Glomerular visceral epithelial cell (primary cell): ENCODE data around the gene INPP5D.
"Not testable (repeated sequence)": the region's sequence is repeated elsewhere in the genome, so short reads cannot be mapped to it uniquely, and the experiment has no call there.

Experiments used
- DNase-seq: peaks from one replicate; pipeline ENCODE4 v3.0.0-alpha.2; 2016; ENCODE audit errors: extremely low spot score

The INPP5D gene

DNA sequence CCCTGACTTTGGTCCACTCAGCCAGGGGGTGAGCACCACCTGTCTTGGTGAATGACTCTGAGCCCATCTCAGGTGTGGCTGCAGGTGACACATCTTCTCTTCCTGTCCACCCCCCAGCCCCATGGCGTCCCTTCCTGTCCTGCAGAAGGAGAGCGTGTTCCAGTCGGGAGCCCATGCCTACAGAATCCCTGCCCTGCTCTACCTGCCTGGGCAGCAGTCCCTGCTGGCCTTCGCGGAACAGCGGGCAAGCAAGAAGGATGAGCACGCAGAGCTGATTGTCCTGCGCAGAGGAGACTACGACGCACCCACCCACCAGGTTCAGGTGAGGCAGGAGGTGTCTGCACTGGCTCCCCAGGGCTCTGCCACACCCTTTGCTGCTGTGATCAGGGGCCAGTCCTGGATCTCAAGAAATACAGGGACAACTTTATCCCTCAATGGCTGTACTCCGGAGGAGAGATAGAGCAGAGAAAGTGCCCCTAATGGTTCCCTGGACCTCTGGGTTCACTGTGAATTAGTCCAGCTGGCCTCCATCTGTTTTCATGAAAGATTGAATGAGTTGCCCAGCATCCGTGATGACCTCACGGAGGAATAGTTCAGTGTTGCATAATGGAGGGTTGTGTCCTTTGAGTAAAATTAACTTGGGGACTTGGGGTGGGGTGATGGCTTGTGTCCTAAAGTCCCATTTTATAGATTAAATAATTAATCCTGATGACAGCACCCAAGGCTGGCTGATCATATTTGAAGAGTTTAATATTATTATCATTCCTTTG, 27.4 kb upstream of the INPP5D start, which contains the start of gene NEU2:
Gene NEU2, plus strand, starts transcription at position 122 of the 770 bp plus-strand sequence. Its CDS starts 0 bp downstream, at position 122.
- DNase-seq: no peak

DNA sequence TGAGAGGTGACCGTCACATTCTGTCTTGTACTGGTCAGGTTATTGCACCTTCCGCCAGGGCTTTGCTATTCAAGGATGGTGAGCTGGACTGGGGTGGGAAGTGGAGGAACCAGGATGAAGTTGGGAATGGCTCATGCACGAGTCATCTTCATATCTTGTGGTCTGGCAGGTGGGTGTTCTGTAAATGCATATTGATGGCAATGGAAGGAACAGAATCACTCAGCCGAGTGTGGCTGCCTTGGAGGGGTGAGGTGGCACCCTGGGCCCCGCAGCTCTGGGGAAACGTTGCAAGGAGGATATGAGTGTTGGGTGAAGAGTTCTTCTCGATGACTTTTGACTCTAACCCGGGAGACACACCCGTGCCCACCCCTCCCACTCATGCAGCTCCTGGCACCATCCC, 26.5 kb upstream of the INPP5D start:
- DNase-seq: peak; percentile 42

DNA sequence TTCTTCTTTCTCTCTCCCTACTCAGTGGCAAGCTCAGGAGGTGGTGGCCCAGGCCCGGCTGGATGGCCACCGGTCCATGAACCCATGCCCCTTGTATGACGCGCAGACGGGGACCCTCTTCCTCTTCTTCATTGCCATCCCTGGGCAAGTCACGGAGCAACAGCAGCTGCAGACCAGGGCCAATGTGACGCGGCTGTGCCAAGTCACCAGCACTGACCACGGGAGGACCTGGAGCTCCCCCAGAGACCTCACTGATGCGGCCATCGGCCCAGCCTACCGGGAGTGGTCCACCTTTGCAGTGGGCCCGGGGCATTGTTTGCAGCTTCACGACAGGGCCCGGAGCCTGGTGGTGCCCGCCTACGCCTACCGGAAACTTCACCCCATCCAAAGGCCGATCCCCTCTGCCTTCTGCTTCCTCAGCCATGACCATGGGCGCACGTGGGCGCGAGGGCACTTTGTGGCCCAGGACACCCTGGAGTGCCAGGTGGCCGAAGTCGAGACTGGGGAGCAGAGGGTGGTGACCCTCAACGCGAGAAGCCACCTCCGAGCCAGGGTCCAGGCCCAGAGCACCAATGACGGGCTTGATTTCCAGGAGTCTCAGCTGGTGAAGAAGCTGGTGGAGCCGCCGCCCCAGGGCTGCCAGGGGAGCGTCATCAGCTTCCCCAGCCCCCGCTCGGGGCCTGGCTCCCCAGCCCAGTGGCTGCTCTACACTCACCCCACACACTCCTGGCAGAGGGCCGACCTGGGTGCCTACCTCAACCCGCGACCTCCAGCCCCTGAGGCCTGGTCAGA, 25.9 kb upstream of the INPP5D start:
- DNase-seq: no peak

DNA sequence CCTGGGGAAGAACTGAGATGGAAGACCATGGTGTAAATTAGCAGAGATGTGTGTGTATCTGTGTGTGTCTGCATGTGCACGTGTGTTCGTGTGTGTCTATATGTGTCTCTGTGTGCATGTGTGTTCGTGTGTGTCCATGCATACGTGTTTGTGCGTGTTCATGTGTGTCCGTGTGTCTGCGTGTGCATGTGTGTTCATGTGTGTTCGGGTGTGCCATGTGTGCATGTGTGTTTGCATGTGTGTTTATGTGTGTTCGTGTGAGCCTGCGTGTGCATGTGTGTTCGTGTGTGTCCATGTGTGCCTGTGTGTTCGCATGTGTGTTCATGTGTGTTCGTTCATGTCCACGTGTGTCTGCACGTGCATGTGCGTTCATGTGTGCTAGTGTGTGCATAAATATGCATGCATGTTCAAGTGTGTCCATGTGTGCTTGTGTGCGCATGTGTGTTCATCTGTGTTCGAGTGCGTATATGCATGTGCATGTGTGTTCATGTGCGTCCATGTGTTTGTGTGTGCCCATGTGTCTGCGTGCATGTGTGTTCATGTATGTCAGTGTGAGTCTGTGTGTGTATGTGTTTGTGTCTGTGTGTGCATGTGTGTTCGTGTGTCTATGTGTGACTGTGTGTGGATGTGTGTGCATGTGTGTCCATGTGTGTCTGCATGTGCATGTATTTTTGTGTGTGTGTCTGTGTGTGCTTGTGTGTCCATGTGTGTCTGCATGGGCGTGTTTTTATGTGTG, 24.5 kb upstream of the INPP5D start:
- no peak for DNase-seq

DNA sequence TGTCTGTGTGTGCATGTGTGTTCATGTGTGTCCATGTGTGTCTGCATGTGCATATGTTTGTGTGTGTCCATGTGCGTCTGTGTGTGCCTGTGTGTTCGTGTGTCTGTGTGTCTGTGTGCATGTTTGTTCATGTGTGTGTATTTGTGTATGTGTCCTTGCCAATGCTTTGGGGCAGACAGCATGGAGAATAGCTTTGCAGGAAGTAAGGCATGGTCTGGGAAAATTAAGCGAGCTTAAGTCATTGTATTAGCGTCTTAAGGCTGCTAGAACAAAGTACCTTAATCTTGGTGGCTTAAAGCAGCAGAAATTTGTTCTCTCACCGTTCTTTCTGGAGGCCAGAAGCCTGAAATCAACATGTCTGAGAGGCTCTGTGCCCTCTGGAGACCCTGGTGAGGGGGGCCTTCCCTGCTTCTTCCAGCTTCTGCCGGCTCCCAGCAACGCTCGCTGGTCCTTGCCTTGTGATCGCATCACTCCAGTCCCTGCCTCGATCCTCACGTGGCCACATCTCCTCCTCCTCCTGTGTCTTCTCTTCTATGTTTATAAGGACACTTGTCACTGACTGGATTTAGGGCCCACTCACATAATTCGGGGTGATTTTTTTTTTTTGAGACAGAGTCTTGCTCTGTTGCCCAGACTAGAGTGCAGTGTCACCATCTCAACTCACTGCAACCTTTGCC, 23.8 kb upstream of the INPP5D start:
- DNase-seq: no peak

DNA sequence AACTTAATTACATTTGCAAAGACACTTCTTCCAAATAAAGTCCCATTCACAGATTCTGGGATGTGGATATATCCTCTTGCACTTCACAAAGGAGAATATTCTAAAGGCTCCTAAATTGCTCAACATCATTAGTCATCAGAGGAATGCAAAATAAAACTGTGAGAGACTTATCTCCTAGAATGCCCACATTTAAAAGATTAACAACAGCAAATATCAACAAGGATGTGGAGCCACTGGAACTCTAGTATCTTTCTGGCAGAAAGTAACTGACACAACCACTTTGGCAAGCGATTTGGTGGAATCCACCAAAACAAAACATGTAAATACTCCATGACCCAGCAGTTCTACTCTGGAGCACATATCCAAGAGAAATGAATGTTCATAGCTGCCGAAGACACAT, 23.1 kb upstream of the INPP5D start:
- no peak for DNase-seq

DNA sequence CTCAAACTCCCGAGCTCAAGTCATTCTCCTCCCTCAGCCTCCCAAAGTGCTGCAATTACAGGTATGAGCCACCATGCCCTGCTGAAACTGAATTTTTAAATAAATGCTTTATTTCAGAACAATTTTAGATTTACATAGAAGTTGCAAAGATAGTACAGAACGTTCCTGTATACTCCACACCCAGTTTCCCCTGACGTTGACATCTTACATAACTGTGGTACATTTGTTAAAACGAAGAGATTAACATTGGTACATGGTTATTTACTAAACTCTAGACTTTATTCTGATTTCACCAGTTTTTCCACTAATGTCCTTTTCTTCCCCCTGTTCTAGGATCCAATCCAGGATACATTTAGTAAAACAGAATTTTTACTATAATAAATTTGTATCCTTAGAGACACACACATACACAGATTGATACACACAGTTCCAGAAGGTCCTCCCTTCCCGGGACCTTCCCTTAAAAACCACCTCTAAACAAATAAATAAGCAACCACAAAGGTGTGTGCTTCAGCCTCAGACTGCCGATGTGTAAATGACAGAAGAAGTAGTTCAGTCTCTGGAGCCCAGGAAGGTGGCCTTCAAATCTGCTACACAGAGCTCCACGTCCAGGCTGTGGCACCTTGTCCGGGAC, 20.8 kb upstream of the INPP5D start:
- no peak for DNase-seq

DNA sequence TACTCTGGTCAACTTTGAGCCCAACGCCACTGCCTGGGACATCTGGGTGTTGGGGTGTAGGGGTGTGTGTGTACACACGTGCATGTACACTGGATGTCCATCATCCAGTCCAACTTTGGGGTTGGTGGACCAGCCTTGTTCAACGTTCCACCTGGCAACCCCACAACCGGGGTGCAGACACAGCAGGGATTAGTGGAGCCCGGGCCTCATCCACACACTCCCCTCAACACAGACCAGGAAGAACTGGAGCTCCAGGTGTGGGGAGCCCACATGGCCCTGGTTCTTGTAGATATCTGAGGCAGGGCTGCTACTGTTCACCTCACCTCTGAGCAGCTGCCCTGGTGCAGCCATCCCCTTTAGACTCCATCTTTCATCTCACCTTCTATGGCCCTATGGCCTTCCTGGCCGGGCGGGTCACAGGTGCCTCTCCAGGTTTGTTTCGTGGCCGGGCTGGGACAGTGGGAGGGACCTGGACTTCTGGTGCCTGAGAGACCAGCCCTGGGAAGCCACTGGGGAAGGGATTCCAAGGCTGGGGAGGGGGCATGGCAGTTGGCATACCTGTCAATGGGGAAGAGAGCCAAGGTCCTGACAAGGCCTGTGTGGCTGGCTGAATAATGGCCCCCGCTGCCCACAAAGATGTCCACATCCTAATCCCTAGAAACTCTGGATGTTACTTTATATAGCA, 20.2 kb upstream of the INPP5D start:
- no peak for DNase-seq

DNA sequence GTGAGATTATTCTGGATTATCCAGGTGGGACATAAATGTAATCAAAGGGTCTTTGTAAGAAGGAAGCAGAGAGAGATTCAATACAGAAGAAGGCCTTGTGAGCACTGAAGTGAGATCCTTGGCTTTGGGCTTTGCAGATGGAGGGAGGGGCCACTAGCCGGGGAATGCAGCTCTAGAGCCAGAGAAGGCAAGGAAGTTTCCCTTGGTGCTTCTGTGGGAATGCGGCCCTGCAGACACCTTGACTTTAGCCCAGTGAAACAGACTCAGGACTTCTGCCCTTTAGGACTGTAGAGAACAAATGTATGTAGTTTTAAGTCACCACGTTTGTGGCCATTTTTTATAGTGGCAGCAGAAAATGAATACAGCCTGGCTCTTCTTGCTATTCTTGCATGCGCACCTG, 19.6 kb upstream of the INPP5D start:
- DNase-seq: no peak

DNA sequence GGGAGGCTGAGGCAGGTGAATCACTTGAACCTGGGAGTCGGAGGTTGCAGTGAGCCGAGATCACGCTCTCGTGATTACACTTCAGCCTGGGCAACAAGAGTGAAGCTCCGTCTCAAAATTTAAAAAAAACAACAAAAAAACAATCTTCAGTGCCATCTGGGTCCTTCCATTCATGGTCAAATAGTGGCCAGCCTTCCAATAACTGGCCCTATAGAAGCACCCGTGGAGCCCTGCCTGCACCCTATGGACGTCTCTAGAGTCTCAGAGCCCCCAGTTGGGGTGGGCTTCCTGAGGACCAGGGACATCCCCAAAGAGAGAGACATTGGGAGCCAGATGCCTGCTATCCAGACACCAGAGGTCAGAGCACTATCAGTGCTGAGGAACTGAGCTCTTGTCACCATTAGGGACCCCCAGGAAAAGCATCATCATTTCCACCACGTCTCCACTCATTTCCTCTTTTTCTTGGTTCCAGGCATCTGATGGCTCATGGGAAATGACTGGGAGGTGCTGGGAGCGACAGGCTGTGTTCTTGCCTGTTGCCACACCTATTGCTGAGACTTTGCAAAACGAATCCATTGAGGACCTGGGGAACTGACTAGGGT, 18.3 kb upstream of the INPP5D start:
- no peak for DNase-seq

DNA sequence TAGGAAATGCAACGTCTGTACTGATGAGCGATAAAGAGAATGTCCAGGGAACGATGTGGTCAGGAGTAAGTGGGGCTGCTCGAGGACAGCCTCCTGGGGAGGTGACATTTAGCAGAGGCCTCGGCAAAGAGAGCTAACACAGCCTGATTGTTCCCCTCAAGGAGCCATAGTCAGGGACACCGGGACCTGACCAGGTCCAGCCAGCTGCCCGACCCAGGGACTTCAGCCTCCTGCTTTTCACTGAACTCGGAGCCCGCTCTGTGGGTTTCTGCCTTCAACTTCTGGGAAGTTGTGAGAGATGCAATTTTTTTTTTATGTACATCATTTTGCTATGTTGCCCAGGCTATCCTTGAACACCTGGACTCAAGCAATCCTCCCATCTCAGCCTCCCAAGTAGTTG, 17.6 kb upstream of the INPP5D start:
- no peak for DNase-seq

DNA sequence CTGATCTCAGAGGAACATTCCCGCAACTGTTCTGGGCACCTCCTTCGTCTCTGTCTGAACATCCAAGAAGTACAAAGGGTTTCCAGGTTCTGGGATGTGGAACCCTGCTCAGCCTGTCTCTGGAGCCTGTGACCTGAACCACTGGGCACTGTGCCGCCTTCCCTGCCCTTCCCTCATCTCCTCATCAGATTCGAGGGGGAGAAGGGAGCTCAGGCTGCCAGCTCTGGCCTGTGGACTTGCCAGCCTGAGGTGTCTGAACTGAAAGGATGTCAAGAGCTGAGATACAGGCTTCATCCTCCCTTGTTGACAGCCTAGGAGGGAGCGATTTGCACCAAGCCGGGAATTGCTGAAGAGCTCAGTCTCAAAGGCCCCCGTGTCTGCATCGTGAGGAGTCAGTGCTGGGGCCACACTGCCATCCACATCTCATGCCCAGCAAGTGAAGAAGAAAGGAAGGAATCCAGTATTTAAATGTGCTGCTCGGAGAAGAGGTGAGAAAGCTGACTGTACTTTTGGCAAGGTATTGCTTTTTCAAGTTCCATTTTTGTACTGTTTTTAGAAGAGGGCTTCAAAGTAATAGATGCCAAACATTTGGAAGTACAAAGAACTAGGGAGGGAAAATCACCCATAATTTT, 15.1 kb upstream of the INPP5D start:
- DNase-seq: no peak

DNA sequence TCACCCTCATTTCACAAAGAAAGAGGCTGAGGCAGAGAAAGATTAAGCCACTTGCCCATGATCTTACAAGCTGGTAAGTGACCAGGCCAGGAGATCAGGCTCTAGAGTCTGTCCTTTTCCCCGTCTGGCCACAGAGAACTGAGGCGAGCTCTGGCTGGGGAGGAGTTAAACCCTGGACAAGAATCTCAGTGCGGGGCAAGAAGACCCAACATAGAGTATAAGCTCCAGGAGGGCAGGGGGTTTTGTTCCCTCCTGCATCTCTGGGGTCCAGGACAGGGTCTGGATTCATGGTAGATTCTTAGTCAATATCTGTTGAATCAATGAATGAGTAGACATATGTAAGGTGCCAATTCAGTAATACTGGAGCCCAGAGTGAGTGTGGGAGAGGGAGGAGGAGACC, 12.9 kb upstream of the INPP5D start:
- no peak for DNase-seq

DNA sequence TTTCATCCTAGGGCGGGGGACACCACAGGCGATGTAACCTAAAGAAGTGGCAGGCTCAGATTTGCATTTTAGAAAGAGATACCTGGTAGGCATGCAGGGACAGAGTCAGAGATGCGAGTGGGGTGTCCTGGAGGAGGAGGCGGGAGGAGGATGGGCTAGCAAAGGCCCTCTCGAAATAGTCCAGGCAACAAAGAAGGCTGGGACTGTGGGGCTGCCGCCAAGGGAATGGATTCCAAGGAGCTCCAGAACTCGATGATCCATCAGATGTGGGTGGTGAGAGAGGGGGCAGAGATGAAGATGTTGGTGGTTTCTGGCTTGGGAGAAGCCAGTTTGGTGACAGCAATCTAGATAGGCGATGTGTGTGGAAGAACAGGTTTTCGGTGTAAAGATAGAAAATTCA, 12.5 kb upstream of the INPP5D start:
- no peak for DNase-seq

DNA sequence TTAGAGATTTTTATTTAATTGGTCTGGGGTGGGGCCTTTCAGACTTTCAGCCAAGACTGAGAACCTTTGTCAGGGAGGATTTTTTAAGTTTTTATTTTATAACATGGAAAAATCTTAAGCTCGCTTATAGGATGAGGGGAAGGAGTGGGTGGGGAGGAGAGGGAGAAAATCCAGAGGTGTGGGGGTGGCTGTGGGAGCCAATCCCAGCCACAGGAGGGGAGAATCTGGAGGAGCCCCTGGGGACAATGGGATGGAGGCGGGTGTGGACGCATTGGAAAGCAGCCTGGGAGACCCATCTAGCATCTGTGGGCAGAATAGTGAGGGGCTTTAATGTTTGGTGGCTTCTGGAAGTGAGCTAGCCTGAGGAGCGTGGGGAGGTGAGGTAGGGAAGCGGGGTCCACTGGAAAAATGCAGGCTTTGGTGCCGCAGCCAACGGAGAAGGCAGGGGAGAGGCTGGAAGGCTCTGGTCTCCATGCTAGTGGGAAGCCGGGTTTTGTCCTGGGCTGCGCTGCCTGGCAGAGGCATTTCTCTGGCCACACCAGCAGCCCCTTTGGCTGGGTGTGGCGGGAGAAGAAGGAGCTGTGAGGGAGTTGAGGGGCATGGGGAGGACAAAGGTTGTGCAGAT, 11.5 kb upstream of the INPP5D start:
- no peak for DNase-seq

DNA sequence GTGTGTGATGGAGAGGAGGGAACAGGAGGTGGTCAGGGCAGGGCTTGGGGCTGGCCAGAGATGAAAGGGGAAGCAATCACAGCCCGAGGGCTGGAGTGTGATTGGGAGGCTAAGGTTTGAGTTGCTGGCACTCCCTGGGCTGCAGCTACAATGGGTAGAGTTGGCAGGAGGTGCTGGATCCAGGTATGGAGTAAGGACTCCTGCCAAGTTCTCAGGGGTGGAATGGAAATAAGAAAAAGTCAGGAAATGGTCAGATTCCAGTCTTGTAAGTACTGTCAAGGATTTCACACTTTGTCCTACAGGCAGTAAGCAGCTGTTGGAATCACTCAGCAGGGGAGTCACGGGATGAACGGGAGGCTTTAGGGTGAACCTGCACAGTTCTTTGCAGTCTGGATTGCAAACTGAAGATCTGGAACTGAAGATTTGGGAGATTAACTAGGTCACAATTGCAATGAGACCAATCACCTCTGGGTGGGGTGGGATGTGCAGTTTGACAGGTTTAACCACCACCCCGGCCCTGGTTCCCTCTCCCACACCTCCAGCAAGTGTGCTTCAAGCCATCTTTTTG, 10.9 kb upstream of the INPP5D start:
- DNase-seq: no peak

DNA sequence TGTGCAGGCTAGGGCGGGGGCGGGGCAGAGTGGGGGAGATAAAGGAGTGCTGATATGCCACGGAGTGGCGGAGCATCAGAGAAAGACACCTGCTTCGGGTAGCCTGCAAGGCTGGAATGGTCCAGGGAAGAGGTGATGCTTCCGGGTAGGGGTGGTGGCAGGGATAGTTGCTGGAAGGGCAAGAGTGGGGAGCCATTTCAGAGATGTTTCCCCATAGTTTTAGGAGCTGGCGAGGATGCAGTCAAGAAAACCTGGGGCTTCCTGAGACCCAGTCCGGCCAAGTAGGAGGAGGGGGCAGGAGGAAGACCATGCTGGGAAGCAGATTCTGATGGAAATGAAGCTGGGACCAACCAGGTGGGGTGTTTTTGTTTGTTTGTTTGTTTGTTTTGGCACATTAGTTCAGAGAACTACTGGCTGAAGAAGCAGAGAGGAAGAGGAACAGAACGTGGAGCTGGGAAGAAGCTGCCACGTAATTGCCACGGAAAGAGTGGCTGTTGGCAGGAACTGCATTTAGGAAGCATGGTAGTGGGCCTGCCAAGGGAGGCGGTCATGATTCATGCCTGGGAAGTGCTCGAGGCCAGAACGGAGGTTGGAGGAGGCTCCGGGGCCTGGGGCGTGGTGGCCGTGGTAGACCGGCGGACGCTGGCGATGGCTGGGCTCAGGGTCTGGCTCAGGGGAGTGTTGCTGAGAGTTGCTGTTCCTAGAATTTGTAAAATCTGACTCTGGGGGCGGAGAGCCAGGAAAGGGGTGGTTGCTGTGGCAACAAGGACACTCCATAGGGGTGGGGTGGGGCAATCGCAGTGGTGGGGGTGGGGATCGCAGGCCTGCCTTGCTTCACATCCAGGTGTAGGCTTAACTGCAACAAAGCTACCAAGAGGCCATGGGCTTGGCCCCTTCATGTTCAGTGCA, 8.6 kb upstream of the INPP5D start:
- DNase-seq: no peak

DNA sequence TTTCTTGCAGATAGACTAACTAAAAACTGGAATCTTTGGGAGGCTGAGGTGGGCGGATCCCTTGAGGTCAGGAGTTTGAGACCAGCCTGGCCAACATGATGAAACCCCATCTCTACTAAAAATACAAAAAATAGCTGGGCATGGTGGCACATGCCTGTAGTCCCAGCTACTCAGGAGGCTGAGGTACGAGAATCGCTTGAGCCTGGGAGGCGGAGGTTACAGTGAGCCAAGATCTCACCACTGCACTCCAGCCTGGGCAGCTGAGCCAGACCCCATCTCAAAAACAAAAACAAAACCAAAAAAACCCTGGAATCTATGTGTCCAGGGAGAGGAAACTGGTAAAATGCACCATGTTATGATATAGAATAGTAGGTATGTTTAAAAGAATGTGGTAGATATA, 7.6 kb upstream of the INPP5D start:
- DNase-seq: not testable (repeated sequence)
